Fibroblast of lung (primary cell): ENCODE results near the gene PRCD.

Experiments used
- CTCF ChIP-seq, 2 donors: IDR thresholded peaks in 1 of 2; conservative IDR thresholded peaks in 1 of 2; 1 replicate in 1 of 2; 2 replicates in 1 of 2; pipeline ENCODE4 v1.5.1; 2011 to 2012; ENCODE audit warnings: low read length in 2 of 2, control low read depth in 1 of 2, inconsistent platforms in 1 of 2, low read depth in 1 of 2, mild to moderate bottlenecking in 1 of 2
- EZH2 ChIP-seq: IDR thresholded peaks from 2 replicates; pipeline ENCODE4 v1.5.1; 2012; ENCODE audit warnings: low read length, control low read depth, mild to moderate bottlenecking; ENCODE audit errors: missing control alignments

GRCh38 chr17:76567634-76568432 lies 28.0 kb downstream of the PRCD start:
- TF ChIP-seq CTCF (conservative IDR thresholded peaks at IDR 0.05 in 1 of 2, IDR thresholded peaks at IDR 0.05 in 1 of 2; ENCODE audit: low read depth in 1 of 2, low read length in 2 of 2) (no peak), EZH2 (no peak)
